Measurements from ENCODE around the gene LRRC58.

GRCh38 chr3:120368172-120368571 lies 19.0 kb upstream of the LRRC58 start:
- TF ChIP-seq CTCF (IDR thresholded peaks at IDR 0.05), result no peak
- TF ChIP-seq POLR2A (IDR thresholded peaks at IDR 0.05), result no peak

Data from adrenal gland (tissue), 5 donors.